GM12878 (cell line): ENCODE results near the gene IMP3. TPM values are rescaled to one million over a fixed set of nuclear protein-coding genes. Genes with fewer than 3 reads are reported as not detected.
"Not testable (repeated sequence)": the region's sequence is repeated elsewhere in the genome, so short reads cannot be mapped to it uniquely, and the experiment has no call there.

ENCODE experiments used
- ATAC-seq: fragments of 200-7000 bp; cut with Tn5 transposase; 3 replicates; pipeline ENCODE4 v1.9.1; 2020; ENCODE audit warnings: mild to moderate bottlenecking, moderate library complexity
- BruUV-seq: library from RNA; stranded (reverse); fragments of 400-500 nt; replicated peaks from 2 replicates; lab custom pipeline; 2021; lab: Mats Ljungman, UMichigan
- CTCF ChIA-PET: fragments of 300-600 bp; sonication (Branson Sonifier 250); formaldehyde crosslinking; extraction: SDS; loops from one replicate; lab custom pipeline; 2021; ENCODE audit warnings: inconsistent platforms; lab: Yijun Ruan, JAX
- POLR2A ChIA-PET: fragments of 350-600 bp; formaldehyde crosslinking; extraction: SDS; loops from one replicate; lab custom pipeline; 2021; ENCODE audit warnings: inconsistent platforms; lab: Charles Lee
- RAD21 ChIA-PET: fragments of 300-600 bp; sonication (Branson Sonifier 250); formaldehyde crosslinking; loops from one replicate; lab custom pipeline; 2023; ENCODE audit warnings: antibody characterized with exemption; ENCODE audit not compliant: unreplicated experiment; lab: Charles Lee
- SMC1A ChIA-PET: fragments of 300-600 bp; sonication (Branson Sonifier 250); formaldehyde crosslinking; loops from one replicate; lab custom pipeline; 2023; ENCODE audit not compliant: unreplicated experiment, uncharacterized antibody; lab: Charles Lee
- DNase-seq: peaks from one replicate; pipeline ENCODE4 v3.0.0-alpha.2; 2011; ENCODE audit warnings: low read depth, low spot score
- FAIRE-seq: peaks from 3 replicates; lab custom pipeline; 2011; peaks lifted over from hg19 to GRCh38; lab: Jason Lieb, UNC
- H2AFZ ChIP-seq: 2 replicates; pipeline ENCODE4 v1.6.0; 2011; ENCODE audit warnings: low read depth, low read length, control low read depth; ENCODE audit not compliant: control insufficient read depth
- H3K27ac ChIP-seq: 2 replicates; pipeline ENCODE4 v1.5.1; 2011; ENCODE audit warnings: control low read depth; ENCODE audit not compliant: control insufficient read depth, insufficient read depth
- H3K27me3 ChIP-seq, 2 experiments: replicated peaks in 1 of 2; 2 replicates each; pipeline versions ENCODE4 v1.6.0 to v1.6.1; 2011; ENCODE audit warnings: low read length in 1 of 2; ENCODE audit not compliant: control insufficient read depth in 2 of 2, insufficient read depth in 2 of 2
- H3K36me3 ChIP-seq, 2 experiments: 2 replicates each; pipeline ENCODE4 v1.5.1; 2011; ENCODE audit warnings: low read length in 1 of 2; ENCODE audit not compliant: control insufficient read depth in 2 of 2, insufficient read depth in 2 of 2
- H3K4me1 ChIP-seq: 2 replicates; pipeline ENCODE4 v1.6.1; 2011; ENCODE audit warnings: mild to moderate bottlenecking, low read length, moderate library complexity, mixed read lengths; ENCODE audit not compliant: control insufficient read depth, insufficient read depth
- H3K4me2 ChIP-seq: 2 replicates; pipeline ENCODE4 v1.6.0; 2011; ENCODE audit warnings: control low read depth; ENCODE audit not compliant: control insufficient read depth, insufficient read depth
- H3K4me3 ChIP-seq: fragments of 200-600 bp; sonication (generic); 2 replicates; pipeline ENCODE4 v1.5.1; 2016
- H3K79me2 ChIP-seq: 2 replicates; pipeline ENCODE4 v1.6.0; 2011; ENCODE audit warnings: low read length; ENCODE audit not compliant: control insufficient read depth, insufficient read depth
- H3K9ac ChIP-seq: 2 replicates; pipeline ENCODE4 v1.8.0; 2011; ENCODE audit warnings: low read length, control low read depth, mixed read lengths; ENCODE audit not compliant: control insufficient read depth, insufficient read depth
- H3K9me3 ChIP-seq: replicated peaks from 3 replicates; pipeline ENCODE4 v1.5.1; 2011; ENCODE audit warnings: mild to moderate bottlenecking, low read length; ENCODE audit not compliant: control insufficient read depth, insufficient read depth
- H4K20me1 ChIP-seq: 2 replicates; pipeline ENCODE4 v1.6.0; 2011; ENCODE audit not compliant: control insufficient read depth, insufficient read depth
- BACH1 ChIP-seq: fragments of 450-650 bp; IDR thresholded peaks from 2 replicates; pipeline ENCODE4 v1.6.1; 2017; ENCODE audit warnings: mild to moderate bottlenecking, borderline replicate concordance
- BCL11A ChIP-seq: IDR thresholded peaks from 2 replicates; pipeline ENCODE4 v1.6.1; 2011; ENCODE audit warnings: low read depth, low read length
- CHD2 ChIP-seq: IDR thresholded peaks from 2 replicates; pipeline ENCODE4 v1.6.1; 2011; ENCODE audit warnings: low read depth, low read length, improper control_type of control experiment, borderline replicate concordance
- DPF2 ChIP-seq: fragments of 450-650 bp; IDR thresholded peaks from 2 replicates; pipeline ENCODE4 v1.6.1; 2017; ENCODE audit warnings: mild to moderate bottlenecking
- E4F1 ChIP-seq: fragments of 450-650 bp; IDR thresholded peaks from 2 replicates; pipeline ENCODE4 v1.6.1; 2018; ENCODE audit warnings: borderline replicate concordance, mild to moderate bottlenecking; ENCODE audit not compliant: partially characterized antibody
- EZH2 ChIP-seq: IDR thresholded peaks from 2 replicates; pipeline ENCODE4 v1.6.1; 2012; ENCODE audit warnings: low read depth, mild to moderate bottlenecking, control low read depth, inconsistent platforms, low read length, borderline replicate concordance; ENCODE audit not compliant: control insufficient read depth
- HCFC1 ChIP-seq: fragments of 150-350 bp; IDR thresholded peaks from 2 replicates; pipeline ENCODE4 v1.6.1; 2014; ENCODE audit warnings: low read length
- IKZF2 ChIP-seq, 2 experiments: fragments of 450-650 bp; IDR thresholded peaks; 2 replicates each; pipeline ENCODE4 v1.6.1; 2017; ENCODE audit warnings: mild to moderate bottlenecking in 2 of 2, moderate library complexity in 2 of 2
- KAT2A ChIP-seq: conservative IDR thresholded peaks from 2 replicates; pipeline ENCODE4 v1.6.1; 2011; ENCODE audit warnings: low read depth, low read length; ENCODE audit not compliant: control insufficient read depth
- MXI1 ChIP-seq: fragments of 150-350 bp; IDR thresholded peaks from 2 replicates; pipeline ENCODE4 v1.6.1; 2011; ENCODE audit warnings: low read depth, mild to moderate bottlenecking, inconsistent platforms, low read length, improper control_type of control experiment
- NR2F1 ChIP-seq: fragments of 450-650 bp; conservative IDR thresholded peaks from 2 replicates; pipeline ENCODE4 v1.6.1; 2017; ENCODE audit warnings: mild to moderate bottlenecking
- POLR2A ChIP-seq: IDR thresholded peaks from 2 replicates; pipeline ENCODE4 v1.6.1; 2011; ENCODE audit warnings: low read depth, mild to moderate bottlenecking, low read length
- SREBF2 ChIP-seq: IDR thresholded peaks from 2 replicates; pipeline ENCODE4 v1.6.1; 2012; ENCODE audit warnings: mild to moderate bottlenecking, low read length
- TARDBP ChIP-seq: IDR thresholded peaks from 2 replicates; pipeline ENCODE4 v1.6.1; 2016; ENCODE audit warnings: borderline replicate concordance
- TCF3 ChIP-seq: IDR thresholded peaks from 2 replicates; pipeline ENCODE4 v1.6.1; 2012; ENCODE audit warnings: low read depth, mild to moderate bottlenecking, low read length, borderline replicate concordance; ENCODE audit not compliant: insufficient read depth
- YY1 ChIP-seq: IDR thresholded peaks from 2 replicates; pipeline ENCODE4 v1.6.1; 2011; ENCODE audit warnings: low read depth, mild to moderate bottlenecking, low read length
- ZBTB40 ChIP-seq: fragments of 450-650 bp; IDR thresholded peaks from 2 replicates; pipeline ENCODE4 v1.6.1; 2016; ENCODE audit warnings: mild to moderate bottlenecking, moderate library complexity, borderline replicate concordance
- WGBS: methylation state at CpG from one replicate; pipeline ENCODE4 v1.1.6; 2016; ENCODE audit warnings: low lambda C conversion rate; ENCODE audit not compliant: insufficient replicate concordance, insufficient coverage; ENCODE audit errors: missing lambda C conversion rate; 5-methylcytosine and 5-hydroxymethylcytosine counted together
- in situ Hi-C: fragments of 300-500 bp; cut with MboI; formaldehyde crosslinking; loops from 9 replicates; pipeline ENCODE4 v1.14.3; 2018; ENCODE audit warnings: mixed read lengths
- intact Hi-C: fragments of 100-400 bp; cut with micrococcal nuclease; formaldehyde crosslinking; loops from one replicate; pipeline ENCODE4 v1.14.2; 2022; ENCODE audit not compliant: unreplicated experiment
- polyA plus RNA-seq, 11 experiments: library from polyadenylated mRNA; depleted of rRNA in 4 of 11; unstranded in 6 of 11; stranded (reverse) in 5 of 11; fragments of >200 nt; fragmentation: Nextera tagmentation in 4 of 11; fragmentation: Illumina TruSeq in 1 of 11; extraction: Ambion mirVana in 4 of 11; extraction: Trizol in 1 of 11; gene quantifications; 1 replicate in 1 of 11; 2 replicates in 10 of 11; pipeline versions ENCODE4 v1.2.1 to v1.2.3, GENCODE V29; 2011 to 2016; ENCODE audit warnings: inconsistent platforms in 2 of 11, missing spikeins in 2 of 11, low read depth in 1 of 11
- total RNA-seq, 4 experiments: library from RNA; depleted of rRNA in 3 of 4; stranded (reverse); fragments of >200 nt in 3 of 4; fragmentation: Illumina TruSeq in 1 of 4; extraction: Trizol in 1 of 4; gene quantifications; 2 replicates each; pipeline versions ENCODE4 v1.2.1 to v1.2.3, GENCODE V29; 2013 to 2021

IMP3 gene
- total and polyA plus RNA-seq, 10 of the 15 experiments (the other 5 are each of a cell fraction or from before 2014, with no cell fraction given), result 13.3 to 208 (median 85.2) TPM

GRCh38 chr15:75639709-75640482, at the start of gene IMP3 (continued):
- TF ChIP-seq IKZF2 (IDR thresholded peaks at IDR 0.05) (no peak), CHD2 (peak; percentile 99), E4F1 (peak; percentile 51), POLR2A (peak; percentile 99), DPF2 (peak; percentile 75; the same call in 1 of the 2 replicates), EZH2 (no peak), SREBF2 (no peak), NR2F1 (peak; percentile 87), TCF3 (peak; percentile 33; the same call in 1 of the 2 replicates), YY1 (peak; percentile 95), MXI1 (peak; percentile 75), KAT2A (no peak), BCL11A (no peak), HCFC1 (peak; percentile 48; the same call in 1 of the 2 replicates), TARDBP (no peak), BACH1 (peak; percentile 93), ZBTB40 (peak; percentile 62; the same call in 1 of the 2 replicates)
- TF ChIP-seq, all 136 proteins: peak for 58

GRCh38 chr15:75689429-75689828, 49.4 kb upstream of the IMP3 start:
- H3K4me3 ChIP-seq, H3K9me3 ChIP-seq, ATAC-seq, DNase-seq, H2AFZ ChIP-seq, H3K9ac ChIP-seq, RAD21 ChIA-PET, H3K4me2 ChIP-seq, H3K27me3 ChIP-seq, H4K20me1 ChIP-seq, POLR2A ChIA-PET, SMC1A ChIA-PET, FAIRE-seq, BruUV-seq, H3K36me3 ChIP-seq, CTCF ChIA-PET, H3K27ac ChIP-seq, H3K79me2 ChIP-seq: not testable (repeated sequence)
- intact Hi-C loops, result loop anchor here (5.0 kb wide), 1 partner anchor 43 kb away; no protein-coding TSS in a partner anchor
- WGBS, result 39% methylated on average over 20 of the region's 20 CpGs
- peaks cover 13% of the 10 kb centered on the region for H3K4me1 ChIP-seq
- in situ Hi-C loops, result loop anchor here (5.0 kb wide), 1 partner anchor 113 kb away; no protein-coding TSS in a partner anchor
